Right lobe of liver (tissue), 4 donors: ENCODE measurements around the gene GCNT4.

Experiments used
- CTCF ChIP-seq, 4 donors: fragments of 200-600 bp in 3 of 4; fragments of 450-650 bp in 1 of 4; IDR thresholded peaks; one replicate each; pipeline versions ENCODE4 v1.5.1 to v1.8.0; 2016 to 2022; ENCODE audit warnings: antibody characterized with exemption in 4 of 4, mild to moderate bottlenecking in 2 of 4
- POLR2A ChIP-seq: fragments of 450-650 bp; IDR thresholded peaks from one replicate; pipeline ENCODE4 v1.6.1; 2017; ENCODE audit warnings: antibody characterized with exemption, mild to moderate bottlenecking
- donor health status: DM: no; HTN: no; CAD: no.
- donor health status: DM: no; HTN: no; CAD: no.
- donor health status: DM: no; HTN: yes; CAD: no.

- TF ChIP-seq CTCF (IDR thresholded peaks at IDR 0.05) (no peak), POLR2A (no peak)
Measured at GRCh38 chr5:75046366-75047142, 5.8 kb downstream of the GCNT4 start.
